HFFc6 (cell line): ENCODE results near the gene FOXP1. TPM values are rescaled to one million over a fixed set of nuclear protein-coding genes. Genes with fewer than 3 reads are reported as not detected.

Experiments
- DNase-seq: peaks from one replicate; pipeline ENCODE4 v3.0.0-alpha.2; 2018
- H3K27ac Mint-ChIP-seq: 2 replicates; pipeline ENCODE4 v1.8.0; 2020; ENCODE audit warnings: mild to moderate bottlenecking, mixed read lengths
- H3K27me3 Mint-ChIP-seq: 2 replicates; pipeline ENCODE4 v1.8.0; 2021; ENCODE audit warnings: mild to moderate bottlenecking, moderate library complexity, mixed read lengths; ENCODE audit not compliant: insufficient read depth
- H3K36me3 Mint-ChIP-seq: 2 replicates; pipeline ENCODE4 v1.8.0; 2021; ENCODE audit warnings: low read depth, mixed read lengths
- H3K4me1 Mint-ChIP-seq: 2 replicates; pipeline ENCODE4 v1.8.0; 2020; ENCODE audit warnings: low read depth, mixed read lengths
- H3K4me3 Mint-ChIP-seq: 2 replicates; pipeline ENCODE4 v1.8.0; 2020; ENCODE audit warnings: mild to moderate bottlenecking, moderate library complexity, mixed read lengths
- H3K9me3 Mint-ChIP-seq: 2 replicates; pipeline ENCODE4 v1.8.0; 2020; ENCODE audit warnings: mild to moderate bottlenecking, mixed read lengths
- total RNA-seq, 6 experiments: library from RNA; stranded (reverse); fragmentation: NEBNext Ultra II Directional; extraction: Animal tissue kit (Norgen Biotek cat#: 25700); gene quantifications; 2 replicates in 1 of 6; 3 replicates in 5 of 6; pipeline ENCODE4 v1.2.3, GENCODE V29; 2021
- TF ChIP-seq, protein P1 (sequence below): fragments of 200-600 bp; sonication (generic); IDR thresholded peaks from 2 replicates; pipeline ENCODE4 v1.5.0; 2021; ENCODE audit warnings: antibody characterized with exemption, mild to moderate bottlenecking

Gene FOXP1
- total RNA-seq, 6 experiments from 2014 or later = 32.2 to 59.3 (median 52.0) TPM

DNA sequence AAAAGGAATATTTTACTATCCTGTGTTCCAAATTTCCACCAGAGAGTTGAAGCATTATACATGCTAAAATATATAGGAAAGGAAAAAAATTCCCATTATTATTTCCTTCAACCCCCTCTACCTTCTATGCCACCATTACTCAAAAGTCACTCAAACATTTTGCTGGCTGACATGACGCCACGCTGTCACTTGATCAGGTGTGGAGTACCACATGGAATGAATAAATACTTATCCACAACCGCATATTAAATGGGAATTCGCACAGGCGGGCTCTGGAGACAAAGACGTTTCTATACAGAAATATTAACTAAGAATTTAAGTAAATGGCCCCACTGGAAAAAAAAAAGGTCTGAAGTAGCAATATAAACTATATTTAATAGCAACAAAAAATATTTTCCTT, 266.4 kb downstream of the FOXP1 start:
- TF ChIP-seq, protein P1, sequence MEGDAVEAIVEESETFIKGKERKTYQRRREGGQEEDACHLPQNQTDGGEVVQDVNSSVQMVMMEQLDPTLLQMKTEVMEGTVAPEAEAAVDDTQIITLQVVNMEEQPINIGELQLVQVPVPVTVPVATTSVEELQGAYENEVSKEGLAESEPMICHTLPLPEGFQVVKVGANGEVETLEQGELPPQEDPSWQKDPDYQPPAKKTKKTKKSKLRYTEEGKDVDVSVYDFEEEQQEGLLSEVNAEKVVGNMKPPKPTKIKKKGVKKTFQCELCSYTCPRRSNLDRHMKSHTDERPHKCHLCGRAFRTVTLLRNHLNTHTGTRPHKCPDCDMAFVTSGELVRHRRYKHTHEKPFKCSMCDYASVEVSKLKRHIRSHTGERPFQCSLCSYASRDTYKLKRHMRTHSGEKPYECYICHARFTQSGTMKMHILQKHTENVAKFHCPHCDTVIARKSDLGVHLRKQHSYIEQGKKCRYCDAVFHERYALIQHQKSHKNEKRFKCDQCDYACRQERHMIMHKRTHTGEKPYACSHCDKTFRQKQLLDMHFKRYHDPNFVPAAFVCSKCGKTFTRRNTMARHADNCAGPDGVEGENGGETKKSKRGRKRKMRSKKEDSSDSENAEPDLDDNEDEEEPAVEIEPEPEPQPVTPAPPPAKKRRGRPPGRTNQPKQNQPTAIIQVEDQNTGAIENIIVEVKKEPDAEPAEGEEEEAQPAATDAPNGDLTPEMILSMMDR = no peak
- no peak for DNase-seq
- H3K9me3 Mint-ChIP-seq = no peaks in the 10 kb centered on the region
- no peaks in the 10 kb centered on the region for H3K36me3 Mint-ChIP-seq
- H3K27ac Mint-ChIP-seq = no peak overlapping the region
- H3K4me1 Mint-ChIP-seq = peaks cover 21% of the 10 kb centered on the region
- H3K27me3 Mint-ChIP-seq = no peaks in the 10 kb centered on the region
- H3K4me3 Mint-ChIP-seq = no peak overlapping the region

DNA sequence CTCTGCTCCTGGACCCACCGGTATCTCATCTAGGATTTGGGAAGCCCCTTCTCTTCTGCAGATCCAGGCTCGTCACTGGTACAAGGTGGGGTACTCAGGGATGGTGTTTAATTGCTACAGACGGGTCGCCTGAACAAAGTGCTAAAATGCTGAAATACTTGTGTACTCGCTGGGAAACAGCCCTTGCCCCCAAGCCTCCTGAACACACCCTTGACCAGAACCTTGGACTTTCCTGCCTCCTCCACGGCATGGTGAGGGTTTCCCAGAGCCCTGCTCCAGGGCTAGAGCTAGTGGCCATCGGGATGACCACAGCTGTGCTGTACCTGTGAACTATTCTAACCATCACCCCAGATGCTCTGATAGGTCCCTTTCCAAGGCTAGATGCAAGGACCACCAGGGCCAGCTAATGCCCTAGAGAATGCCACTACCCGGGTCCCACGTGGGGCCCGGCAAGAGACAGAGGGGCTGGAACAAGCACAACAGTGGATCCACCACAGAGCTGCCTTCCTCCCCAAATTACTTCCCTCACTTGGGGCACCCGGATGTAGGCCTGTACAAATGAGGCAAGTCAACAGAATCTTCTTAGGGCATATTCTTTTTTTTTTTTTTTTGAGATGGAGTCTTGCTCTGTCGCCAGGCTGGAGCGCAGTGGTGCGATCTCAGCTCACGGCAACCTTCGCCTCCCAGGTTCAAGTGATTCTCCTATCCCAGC, 267.3 kb downstream of the FOXP1 start:
- no peak for DNase-seq
- no peak overlapping the region for H3K4me3 Mint-ChIP-seq
- no peaks in the 10 kb centered on the region for H3K36me3 Mint-ChIP-seq
- no peaks in the 10 kb centered on the region for H3K9me3 Mint-ChIP-seq
- TF ChIP-seq, protein P1 = no peak
- no peak overlapping the region for H3K27ac Mint-ChIP-seq
- peaks cover 29% of the 10 kb centered on the region for H3K4me1 Mint-ChIP-seq
- no peaks in the 10 kb centered on the region for H3K27me3 Mint-ChIP-seq

DNA sequence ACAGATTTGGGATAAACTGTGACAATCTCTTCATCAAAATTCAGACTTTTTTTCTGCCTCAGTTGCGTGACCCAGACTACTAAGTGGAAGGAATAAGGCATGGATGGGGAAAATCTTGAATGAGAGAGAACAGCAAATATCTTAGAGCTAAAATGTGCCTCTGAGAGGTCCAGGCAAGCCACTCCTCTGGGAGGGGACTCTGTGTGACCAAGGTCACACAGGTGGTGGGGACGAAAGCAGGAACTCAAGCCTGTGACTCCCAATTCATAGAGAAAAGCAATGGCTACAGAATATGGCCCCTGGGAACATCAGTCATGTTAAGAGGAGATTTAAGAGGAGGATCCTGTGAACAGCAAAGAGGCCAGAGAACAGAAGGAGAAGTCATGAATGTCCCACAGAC, 268.1 kb downstream of the FOXP1 start:
- Mint-ChIP-seq H3K4me3 (no peak overlapping the region), H3K4me1 (peaks cover 36% of the 10 kb centered on the region), H3K27me3 (no peaks in the 10 kb centered on the region), H3K9me3 (no peaks in the 10 kb centered on the region), H3K27ac (no peak overlapping the region), H3K36me3 (no peaks in the 10 kb centered on the region)
- TF ChIP-seq, protein P1 = no peak
- no peak for DNase-seq

DNA sequence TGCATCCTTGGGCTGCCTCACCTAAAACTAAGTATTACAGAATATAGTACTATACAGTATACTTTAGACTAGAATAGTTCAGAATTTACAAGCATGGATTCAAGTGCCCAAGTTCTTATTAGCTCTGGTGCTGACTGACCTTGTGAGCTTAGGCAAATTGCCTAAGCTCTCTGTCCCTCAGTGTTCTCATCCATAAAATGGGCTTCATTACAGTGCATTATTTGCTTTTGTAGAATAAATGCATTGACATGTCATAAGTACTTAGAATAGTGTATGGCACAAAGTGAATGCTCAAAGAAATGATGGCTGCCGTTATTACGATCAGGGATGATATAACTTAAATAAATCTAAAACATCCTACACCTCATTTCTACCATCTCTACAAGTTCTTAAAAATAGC, 269.7 kb downstream of the FOXP1 start:
- no peaks in the 10 kb centered on the region for H3K36me3 Mint-ChIP-seq
- H3K27ac Mint-ChIP-seq = no peak overlapping the region
- DNase-seq = no peak
- no peaks in the 10 kb centered on the region for H3K9me3 Mint-ChIP-seq
- TF ChIP-seq, protein P1 = no peak
- no peaks in the 10 kb centered on the region for H3K27me3 Mint-ChIP-seq
- no peak overlapping the region for H3K4me3 Mint-ChIP-seq
- peaks cover 52% of the 10 kb centered on the region for H3K4me1 Mint-ChIP-seq

DNA sequence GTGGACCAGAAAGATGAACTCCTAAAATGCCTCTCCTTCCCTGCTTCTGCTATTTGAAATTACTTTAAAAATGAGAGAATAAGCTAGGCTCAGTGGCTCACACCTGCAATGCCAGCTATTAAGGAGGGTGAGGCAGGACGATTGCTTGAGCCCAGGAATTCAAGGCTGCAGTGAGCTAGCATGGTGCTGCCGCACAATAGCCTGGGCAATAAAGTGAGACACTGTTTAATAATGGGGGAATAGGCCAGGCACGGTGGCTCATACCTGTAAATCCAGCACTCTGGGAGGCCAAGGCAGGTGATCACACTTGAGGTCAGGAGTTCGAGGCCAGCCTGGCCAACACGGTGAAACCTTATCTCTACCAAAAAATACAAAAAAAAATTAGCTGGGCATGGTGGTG, 271.1 kb downstream of the FOXP1 start:
- H3K27me3 Mint-ChIP-seq = no peaks in the 10 kb centered on the region
- no peak overlapping the region for H3K27ac Mint-ChIP-seq
- no peak overlapping the region for H3K4me3 Mint-ChIP-seq
- TF ChIP-seq, protein P1 = no peak
- no peak for DNase-seq
- no peaks in the 10 kb centered on the region for H3K9me3 Mint-ChIP-seq
- H3K36me3 Mint-ChIP-seq = no peaks in the 10 kb centered on the region
- peaks cover 51% of the 10 kb centered on the region for H3K4me1 Mint-ChIP-seq
